HEK293T (cell line): ENCODE results near the gene TREML4.

Experiments
- ARNT ChIP-seq: fragments of 450-650 bp; IDR thresholded peaks from 2 replicates; pipeline ENCODE4 v1.6.1; 2017; ENCODE audit warnings: mild to moderate bottlenecking
- BHLHE40 ChIP-seq: fragments of 450-650 bp; IDR thresholded peaks from 2 replicates; pipeline ENCODE4 v1.6.1; 2016; ENCODE audit warnings: mild to moderate bottlenecking, moderate library complexity, borderline replicate concordance
- CTBP1 ChIP-seq: fragments of 450-650 bp; IDR thresholded peaks from 2 replicates; pipeline ENCODE4 v1.6.1; 2016; ENCODE audit warnings: borderline replicate concordance
- ELF4 ChIP-seq: fragments of 450-650 bp; IDR thresholded peaks from 2 replicates; pipeline ENCODE4 v1.6.1; 2017; ENCODE audit warnings: antibody characterized with exemption
- FOXA1 ChIP-seq: fragments of 450-650 bp; IDR thresholded peaks from 2 replicates; pipeline ENCODE4 v1.6.1; 2016; ENCODE audit warnings: mild to moderate bottlenecking
- FOXK2 ChIP-seq: fragments of 450-650 bp; IDR thresholded peaks from 2 replicates; pipeline ENCODE4 v1.6.1; 2016; ENCODE audit warnings: mild to moderate bottlenecking
- FOXM1 ChIP-seq: fragments of 450-650 bp; IDR thresholded peaks from 2 replicates; pipeline ENCODE4 v1.6.1; 2017; ENCODE audit warnings: mild to moderate bottlenecking, borderline replicate concordance
- HDGF ChIP-seq: fragments of 450-650 bp; IDR thresholded peaks from 2 replicates; pipeline ENCODE4 v1.6.1; 2017; ENCODE audit warnings: antibody characterized with exemption, borderline replicate concordance
- PKNOX1 ChIP-seq: fragments of 450-650 bp; IDR thresholded peaks from 2 replicates; pipeline ENCODE4 v1.6.1; 2016
- SP1 ChIP-seq: fragments of 450-650 bp; IDR thresholded peaks from 2 replicates; pipeline ENCODE4 v1.6.1; 2017
- SUZ12 ChIP-seq: fragments of 450-650 bp; IDR thresholded peaks from 2 replicates; pipeline ENCODE4 v1.6.1; 2016; ENCODE audit warnings: mild to moderate bottlenecking
- TARDBP ChIP-seq: fragments of 450-650 bp; IDR thresholded peaks from 2 replicates; pipeline ENCODE4 v1.6.1; 2016
- ZNF384 ChIP-seq: fragments of 450-650 bp; IDR thresholded peaks from 2 replicates; pipeline ENCODE4 v1.6.1; 2016

- TF ChIP-seq ZNF384 (no peak), FOXM1 (no peak), ELF4 (no peak), TARDBP (no peak), CTBP1 (no peak), BHLHE40 (no peak), SUZ12 (no peak), ARNT (no peak), FOXK2 (no peak), HDGF (no peak), SP1 (no peak), FOXA1 (no peak), PKNOX1 (no peak)
Observed at GRCh38 chr6:41226752-41227151, 1.4 kb upstream of the TREML4 start.
